ENCODE results near the gene LRP8.

LRP8 gene

DNA sequence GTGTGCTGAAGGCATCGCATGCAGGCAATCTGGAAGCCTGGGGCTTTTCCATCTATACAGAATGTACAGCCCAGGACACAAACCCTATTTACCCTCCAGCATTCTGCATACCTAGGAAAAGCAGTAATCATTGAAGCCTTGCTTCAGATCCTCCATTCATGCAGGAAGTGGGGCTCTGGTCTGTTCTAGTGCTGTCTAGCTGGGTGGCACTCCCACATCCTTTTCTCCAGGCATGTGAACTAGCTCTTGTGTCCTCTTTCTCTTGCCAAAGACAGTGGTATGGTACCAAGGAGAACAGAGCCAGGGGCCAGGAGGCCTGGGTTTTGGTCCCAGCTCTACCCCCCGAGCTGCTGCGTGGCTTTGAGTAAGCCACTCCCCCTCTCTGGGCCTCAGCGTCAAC lies 21.7 kb downstream of the LRP8 start:
- Histone ChIP-seq H3K18ac (ENCODE audit: low read length) (no peak overlapping the region), H3K23ac (ENCODE audit: low read length) (no peak overlapping the region), H4K8ac (ENCODE audit: low read depth, low read length) (no peak overlapping the region), H3K4me1 (ENCODE audit: control insufficient read depth in 1 of 2, insufficient read depth in 2 of 2, low read length in 2 of 2) (peaks cover 7% of the 10 kb centered on the region in 2 experiments), H3K79me2 (ENCODE audit: control insufficient read depth, insufficient read depth, low read length, poor library complexity) (no peaks in the 10 kb centered on the region), H2BK12ac (ENCODE audit: low read length) (no peak overlapping the region), H2BK5ac (ENCODE audit: low read depth, low read length, poor library complexity) (no peak overlapping the region), H3K27me3 (ENCODE audit: insufficient read depth, low read length) (no peaks in the 10 kb centered on the region), H3K9ac (ENCODE audit: low read length) (no peak overlapping the region), H3K4me2 (ENCODE audit: low read length) (no peak overlapping the region), H3K14ac (ENCODE audit: low read length) (no peak overlapping the region), H3K27ac (ENCODE audit: low read depth, low read length) (no peak overlapping the region), H3K4me3 (ENCODE audit: low read depth, low read length) (no peak overlapping the region), H3K9me3 (ENCODE audit: insufficient read depth, low read depth, low read length) (no peaks in the 10 kb centered on the region), H3K4ac (ENCODE audit: low read depth, low read length) (no peak overlapping the region), H4K91ac (ENCODE audit: low read depth, low read length) (peak overlapping the region; percentile 7), H3K36me3 (ENCODE audit: control insufficient read depth in 1 of 2, insufficient read depth in 2 of 2, low read length in 2 of 2) (no peaks in the 10 kb centered on the region), H2BK120ac (ENCODE audit: insufficient read depth, low read length, poor library complexity) (no peak overlapping the region), H2AFZ (ENCODE audit: insufficient read depth, low read length, poor library complexity) (no peak overlapping the region), H2AK5ac (ENCODE audit: low read length) (no peak overlapping the region), H4K12ac (ENCODE audit: low read depth, low read length) (no peak overlapping the region), H3K79me1 (ENCODE audit: low read length) (no peaks in the 10 kb centered on the region)
- no CpG with 5 or more reads among the region's 4 CpGs for WGBS (ENCODE audit: extremely low coverage, insufficient coverage, insufficient read length)
- no peak for DNase-seq

- Histone ChIP-seq H3K23ac (ENCODE audit: low read length) (no peak overlapping the region), H2BK120ac (ENCODE audit: insufficient read depth, low read length, poor library complexity) (no peak overlapping the region), H3K9me3 (ENCODE audit: insufficient read depth, low read depth, low read length) (no peaks in the 10 kb centered on the region), H4K12ac (ENCODE audit: low read depth, low read length) (no peak overlapping the region), H3K79me1 (ENCODE audit: low read length) (no peaks in the 10 kb centered on the region), H2AFZ (ENCODE audit: insufficient read depth, low read length, poor library complexity) (no peak overlapping the region), H3K18ac (ENCODE audit: low read length) (peak overlapping the region; percentile 44), H4K91ac (ENCODE audit: low read depth, low read length) (no peak overlapping the region), H2BK5ac (ENCODE audit: low read depth, low read length, poor library complexity) (no peak overlapping the region), H3K4me3 (ENCODE audit: low read depth, low read length) (no peak overlapping the region), H3K36me3 (ENCODE audit: control insufficient read depth in 1 of 2, insufficient read depth in 2 of 2, low read length in 2 of 2) (no peaks in the 10 kb centered on the region), H3K14ac (ENCODE audit: low read length) (no peak overlapping the region), H3K4ac (ENCODE audit: low read depth, low read length) (no peak overlapping the region), H3K27ac (ENCODE audit: low read depth, low read length) (no peak overlapping the region), H3K4me2 (ENCODE audit: low read length) (no peak overlapping the region), H3K9ac (ENCODE audit: low read length) (no peak overlapping the region), H2AK5ac (ENCODE audit: low read length) (no peak overlapping the region), H3K79me2 (ENCODE audit: control insufficient read depth, insufficient read depth, low read length, poor library complexity) (no peaks in the 10 kb centered on the region), H4K8ac (ENCODE audit: low read depth, low read length) (no peak overlapping the region), H3K27me3 (ENCODE audit: insufficient read depth, low read length) (no peaks in the 10 kb centered on the region), H3K4me1 (ENCODE audit: control insufficient read depth in 1 of 2, insufficient read depth in 2 of 2, low read length in 2 of 2) (peaks cover 7% of the 10 kb centered on the region in 2 experiments), H2BK12ac (ENCODE audit: low read length) (no peak overlapping the region)
- no CpG with 5 or more reads among the region's 7 CpGs for WGBS (ENCODE audit: extremely low coverage, insufficient coverage, insufficient read length)
- DNase-seq, result no peak
These were observed 22.2 kb downstream of the LRP8 start for GRCh38 chr1:53305650-53306049.

DNA sequence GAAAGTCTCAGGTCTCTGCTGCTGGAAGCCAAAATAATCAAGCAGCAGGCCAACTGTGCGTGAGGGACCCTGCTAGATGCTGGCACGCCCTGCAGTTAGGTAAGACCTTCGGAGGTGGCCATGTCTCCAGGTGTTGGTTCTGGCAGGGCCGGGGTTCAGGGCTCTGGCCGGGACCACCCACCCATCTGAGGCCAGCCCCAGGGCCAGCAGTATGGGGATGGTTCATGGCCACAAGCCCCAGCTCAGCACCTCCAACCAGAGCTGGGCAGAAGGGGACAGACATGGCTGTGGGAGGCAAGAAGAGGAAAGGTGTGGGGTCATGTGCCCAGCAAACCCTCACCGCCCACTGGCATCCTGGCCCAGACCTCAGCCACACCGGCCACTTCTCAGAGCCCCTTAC lies 23.3 kb downstream of the LRP8 start:
- Histone ChIP-seq H3K4me1 (ENCODE audit: control insufficient read depth in 1 of 2, insufficient read depth in 2 of 2, low read length in 2 of 2) (peaks cover 7% of the 10 kb centered on the region in 2 experiments), H4K91ac (ENCODE audit: low read depth, low read length) (no peak overlapping the region), H2BK5ac (ENCODE audit: low read depth, low read length, poor library complexity) (no peak overlapping the region), H2BK12ac (ENCODE audit: low read length) (no peak overlapping the region), H3K27ac (ENCODE audit: low read depth, low read length) (no peak overlapping the region), H4K12ac (ENCODE audit: low read depth, low read length) (no peak overlapping the region), H3K79me1 (ENCODE audit: low read length) (no peaks in the 10 kb centered on the region), H3K4ac (ENCODE audit: low read depth, low read length) (no peak overlapping the region), H3K23ac (ENCODE audit: low read length) (no peak overlapping the region), H3K4me2 (ENCODE audit: low read length) (no peak overlapping the region), H3K14ac (ENCODE audit: low read length) (no peak overlapping the region), H3K79me2 (ENCODE audit: control insufficient read depth, insufficient read depth, low read length, poor library complexity) (no peaks in the 10 kb centered on the region), H3K36me3 (ENCODE audit: control insufficient read depth in 1 of 2, insufficient read depth in 2 of 2, low read length in 2 of 2) (no peaks in the 10 kb centered on the region), H4K8ac (ENCODE audit: low read depth, low read length) (no peak overlapping the region), H2AK5ac (ENCODE audit: low read length) (no peak overlapping the region), H3K9me3 (ENCODE audit: insufficient read depth, low read depth, low read length) (no peaks in the 10 kb centered on the region), H3K27me3 (ENCODE audit: insufficient read depth, low read length) (no peaks in the 10 kb centered on the region), H3K4me3 (ENCODE audit: low read depth, low read length) (no peak overlapping the region), H2AFZ (ENCODE audit: insufficient read depth, low read length, poor library complexity) (no peak overlapping the region), H3K18ac (ENCODE audit: low read length) (no peak overlapping the region), H3K9ac (ENCODE audit: low read length) (no peak overlapping the region), H2BK120ac (ENCODE audit: insufficient read depth, low read length, poor library complexity) (no peak overlapping the region)
- DNase-seq, result no peak
- no CpG with 5 or more reads among the region's 7 CpGs for WGBS (ENCODE audit: extremely low coverage, insufficient coverage, insufficient read length)

DNA sequence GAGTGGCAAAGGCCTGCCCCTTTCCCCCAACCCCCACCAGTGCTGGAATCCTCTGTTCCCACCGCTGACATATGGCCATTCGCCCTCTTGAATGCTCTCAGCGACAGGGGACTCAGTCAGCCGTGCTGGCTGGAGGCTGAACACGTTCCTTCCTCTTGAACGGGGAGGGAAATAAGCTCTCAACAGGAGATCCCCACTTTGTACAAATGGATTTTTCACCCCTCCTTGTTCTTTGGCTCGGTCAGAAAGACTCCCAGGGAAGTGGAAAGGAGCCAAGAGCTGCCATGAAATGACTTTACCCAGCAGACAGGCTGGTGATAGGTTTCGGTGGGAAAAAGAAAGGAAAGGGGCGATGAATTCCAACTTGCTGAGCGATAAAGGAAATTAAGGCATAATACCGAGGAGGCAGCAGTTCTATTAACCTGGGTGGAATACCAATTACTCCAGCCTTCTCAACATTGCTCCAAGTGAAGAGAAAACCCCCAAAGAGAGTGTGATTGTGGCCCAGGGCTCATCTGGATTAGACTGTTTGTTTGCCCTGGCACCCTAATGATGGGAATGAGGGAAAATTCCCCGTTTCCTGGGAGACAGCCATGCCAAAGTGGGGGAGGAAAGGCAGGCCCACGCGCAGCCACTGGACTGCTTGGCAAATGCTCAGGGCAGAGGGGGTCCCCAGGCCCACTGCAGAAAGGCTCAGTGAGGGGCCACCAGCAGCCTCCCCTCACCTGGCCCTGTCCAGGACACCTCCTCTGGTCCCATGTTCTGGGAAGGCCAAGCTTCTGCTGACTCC lies 23.9 kb downstream of the LRP8 start:
- H2BK12ac ChIP-seq (ENCODE audit: low read length), result no peak overlapping the region
- H4K12ac ChIP-seq (ENCODE audit: low read depth, low read length), result no peak overlapping the region
- H3K79me1 ChIP-seq (ENCODE audit: low read length), result no peaks in the 10 kb centered on the region
- peaks cover 7% of the 10 kb centered on the region in 2 experiments for H3K4me1 ChIP-seq (ENCODE audit: control insufficient read depth in 1 of 2, insufficient read depth in 2 of 2, low read length in 2 of 2)
- no peak overlapping the region for H3K4me2 ChIP-seq (ENCODE audit: low read length)
- no peak overlapping the region for H4K91ac ChIP-seq (ENCODE audit: low read depth, low read length)
- H3K14ac ChIP-seq (ENCODE audit: low read length), result no peak overlapping the region
- no peaks in the 10 kb centered on the region for H3K9me3 ChIP-seq (ENCODE audit: insufficient read depth, low read depth, low read length)
- no peak overlapping the region for H2BK120ac ChIP-seq (ENCODE audit: insufficient read depth, low read length, poor library complexity)
- no peak overlapping the region for H2AK5ac ChIP-seq (ENCODE audit: low read length)
- H3K79me2 ChIP-seq (ENCODE audit: control insufficient read depth, insufficient read depth, low read length, poor library complexity), result no peaks in the 10 kb centered on the region
- no peak for DNase-seq
- H3K36me3 ChIP-seq (ENCODE audit: control insufficient read depth in 1 of 2, insufficient read depth in 2 of 2, low read length in 2 of 2), result no peaks in the 10 kb centered on the region
- no peak overlapping the region for H3K18ac ChIP-seq (ENCODE audit: low read length)
- no peak overlapping the region for H2AFZ ChIP-seq (ENCODE audit: insufficient read depth, low read length, poor library complexity)
- H3K4me3 ChIP-seq (ENCODE audit: low read depth, low read length), result no peak overlapping the region
- H3K9ac ChIP-seq (ENCODE audit: low read length), result no peak overlapping the region
- no peak overlapping the region for H3K4ac ChIP-seq (ENCODE audit: low read depth, low read length)
- H4K8ac ChIP-seq (ENCODE audit: low read depth, low read length), result no peak overlapping the region
- H3K27ac ChIP-seq (ENCODE audit: low read depth, low read length), result no peak overlapping the region
- no peaks in the 10 kb centered on the region for H3K27me3 ChIP-seq (ENCODE audit: insufficient read depth, low read length)
- H2BK5ac ChIP-seq (ENCODE audit: low read depth, low read length, poor library complexity), result no peak overlapping the region
- WGBS (ENCODE audit: extremely low coverage, insufficient coverage, insufficient read length), result no CpG with 5 or more reads among the region's 14 CpGs
- no peak overlapping the region for H3K23ac ChIP-seq (ENCODE audit: low read length)
